Ishikawa (cell line): ENCODE data around the gene ARHGEF5.

Experiments
- CEBPB ChIP-seq: IDR thresholded peaks from 2 replicates; pipeline ENCODE4 v1.6.1; 2012
- CREB1 ChIP-seq: IDR thresholded peaks from 2 replicates; pipeline ENCODE4 v1.6.1; 2012; ENCODE audit warnings: low read depth
- EGR1 ChIP-seq: IDR thresholded peaks from 2 replicates; pipeline ENCODE4 v1.6.1; 2012
- EP300 ChIP-seq: IDR thresholded peaks from 2 replicates; pipeline ENCODE4 v1.6.1; 2012; ENCODE audit warnings: borderline replicate concordance
- FOXM1 ChIP-seq: IDR thresholded peaks from 2 replicates; pipeline ENCODE4 v1.6.1; 2012; ENCODE audit warnings: low read depth, borderline replicate concordance
- MAX ChIP-seq: IDR thresholded peaks from 2 replicates; pipeline ENCODE4 v1.6.1; 2012
- NFIC ChIP-seq: IDR thresholded peaks from 2 replicates; pipeline ENCODE4 v1.6.1; 2012
- RAD21 ChIP-seq: IDR thresholded peaks from 2 replicates; pipeline ENCODE4 v1.6.1; 2012; ENCODE audit warnings: low read depth
- REST ChIP-seq: IDR thresholded peaks from 2 replicates; pipeline ENCODE4 v1.6.1; 2012; ENCODE audit warnings: low read depth, mild to moderate bottlenecking
- TCF12 ChIP-seq: IDR thresholded peaks from 2 replicates; pipeline ENCODE4 v1.6.1; 2012; ENCODE audit warnings: low read depth
- TEAD4 ChIP-seq: IDR thresholded peaks from 2 replicates; pipeline ENCODE4 v1.6.1; 2012
- YY1 ChIP-seq: IDR thresholded peaks from 2 replicates; pipeline ENCODE4 v1.6.1; 2012; ENCODE audit warnings: low read depth
- TF ChIP-seq, protein P1 (sequence below): IDR thresholded peaks from 2 replicates; pipeline ENCODE4 v1.6.1; 2012

- TF ChIP-seq YY1 (no peak), TEAD4 (no peak), EP300 (no peak), MAX (no peak), RAD21 (no peak), EGR1 (no peak), CREB1 (no peak), FOXM1 (no peak), CEBPB (no peak), NFIC (no peak), REST (no peak), TCF12 (no peak)
- TF ChIP-seq, protein P1, sequence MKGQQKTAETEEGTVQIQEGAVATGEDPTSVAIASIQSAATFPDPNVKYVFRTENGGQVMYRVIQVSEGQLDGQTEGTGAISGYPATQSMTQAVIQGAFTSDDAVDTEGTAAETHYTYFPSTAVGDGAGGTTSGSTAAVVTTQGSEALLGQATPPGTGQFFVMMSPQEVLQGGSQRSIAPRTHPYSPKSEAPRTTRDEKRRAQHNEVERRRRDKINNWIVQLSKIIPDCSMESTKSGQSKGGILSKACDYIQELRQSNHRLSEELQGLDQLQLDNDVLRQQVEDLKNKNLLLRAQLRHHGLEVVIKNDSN: no peak
Observed at GRCh38 chr7:144388950-144389349, 33.7 kb downstream of the ARHGEF5 start.
